ENCODE data around the gene ALG11.

The ALG11 gene

GRCh38 chr13:51970349-51970748, 41.8 kb upstream of the ALG11 start:
- H3K23ac ChIP-seq (ENCODE audit: low read depth, low read length, poor library complexity), result no peak overlapping the region
- H2BK15ac ChIP-seq (ENCODE audit: low read length), result no peak overlapping the region
- no peak overlapping the region for H4K8ac ChIP-seq (ENCODE audit: low read depth, low read length)
- no peak overlapping the region for H2BK12ac ChIP-seq (ENCODE audit: low read length)
- no peak overlapping the region for H2AK5ac ChIP-seq (ENCODE audit: low read depth, low read length)
- no peak overlapping the region for H3K9ac ChIP-seq (ENCODE audit: low read depth, low read length, poor library complexity)
- no peaks in the 10 kb centered on the region for H3K79me1 ChIP-seq (ENCODE audit: low read depth, low read length)
- H3K27ac ChIP-seq (replicated peaks; ENCODE audit: low read length), result no peak overlapping the region
- H2AFZ ChIP-seq (ENCODE audit: low read length), result no peak overlapping the region
- H3K4me2 ChIP-seq (ENCODE audit: insufficient read depth, low read length, poor library complexity, severe bottlenecking), result no peak overlapping the region
- peaks cover 0 to 1% of the 10 kb centered on the region in 2 donors for H3K4me1 ChIP-seq (ENCODE audit: control insufficient read depth in 2 of 2, insufficient read depth in 1 of 2, low read depth in 1 of 2, low read length in 2 of 2)
- H2BK5ac ChIP-seq (ENCODE audit: low read length), result no peak overlapping the region
- H2BK120ac ChIP-seq (ENCODE audit: low read depth, low read length), result no peak overlapping the region
- no peak overlapping the region for H3K18ac ChIP-seq (ENCODE audit: low read length)
- no peak overlapping the region for H4K91ac ChIP-seq (ENCODE audit: low read depth, low read length, poor library complexity)
- H3K4ac ChIP-seq (ENCODE audit: low read length), result no peak overlapping the region
- no peak for DNase-seq (ENCODE audit: low spot score)
- no CpG with 5 or more reads among the region's 5 CpGs for WGBS, 2 donors (ENCODE audit: extremely low coverage in 2 of 2, insufficient read length in 2 of 2, insufficient replicate concordance in 1 of 2)
- no peak overlapping the region for H3K14ac ChIP-seq (ENCODE audit: low read length)
- H3K9me3 ChIP-seq (replicated peaks in 1 of 2; ENCODE audit: control insufficient read depth in 2 of 2, insufficient read depth in 1 of 2, low read depth in 1 of 2, low read length in 2 of 2), result no peaks in the 10 kb centered on the region
- H3K27me3 ChIP-seq (ENCODE audit: control insufficient read depth in 3 of 3, insufficient read depth in 3 of 3, low read depth in 1 of 3, low read length in 3 of 3), result no peaks in the 10 kb centered on the region
- H3K4me3 ChIP-seq (ENCODE audit: low read length in 2 of 2), result no peak overlapping the region
- H3K36me3 ChIP-seq (replicated peaks in 1 of 2; ENCODE audit: control insufficient read depth in 2 of 2, insufficient read depth in 2 of 2, low read length in 2 of 2), result no peaks in the 10 kb centered on the region

- Histone ChIP-seq H3K79me1 (ENCODE audit: low read depth, low read length) (no peaks in the 10 kb centered on the region), H3K9me3 (replicated peaks in 1 of 2; ENCODE audit: control insufficient read depth in 2 of 2, insufficient read depth in 1 of 2, low read depth in 1 of 2, low read length in 2 of 2) (no peaks in the 10 kb centered on the region), H3K4ac (ENCODE audit: low read length) (no peak overlapping the region), H2AFZ (ENCODE audit: low read length) (no peak overlapping the region), H2BK120ac (ENCODE audit: low read depth, low read length) (no peak overlapping the region), H4K8ac (ENCODE audit: low read depth, low read length) (no peak overlapping the region), H2BK5ac (ENCODE audit: low read length) (no peak overlapping the region), H3K4me1 (ENCODE audit: control insufficient read depth in 2 of 2, insufficient read depth in 1 of 2, low read depth in 1 of 2, low read length in 2 of 2) (peaks cover 0 to 1% of the 10 kb centered on the region in 2 donors), H2BK12ac (ENCODE audit: low read length) (no peak overlapping the region), H3K9ac (ENCODE audit: low read depth, low read length, poor library complexity) (peak overlapping the region; percentile 0), H3K4me3 (ENCODE audit: low read length in 2 of 2) (no peak overlapping the region), H3K23ac (ENCODE audit: low read depth, low read length, poor library complexity) (peak overlapping the region; percentile 10), H3K4me2 (ENCODE audit: insufficient read depth, low read length, poor library complexity, severe bottlenecking) (no peak overlapping the region), H2BK15ac (ENCODE audit: low read length) (no peak overlapping the region), H3K18ac (ENCODE audit: low read length) (peak overlapping the region; percentile 70), H2AK5ac (ENCODE audit: low read depth, low read length) (no peak overlapping the region), H3K27ac (replicated peaks; ENCODE audit: low read length) (no peak overlapping the region), H3K14ac (ENCODE audit: low read length) (no peak overlapping the region), H3K36me3 (replicated peaks in 1 of 2; ENCODE audit: control insufficient read depth in 2 of 2, insufficient read depth in 2 of 2, low read length in 2 of 2) (no peaks in the 10 kb centered on the region), H4K91ac (ENCODE audit: low read depth, low read length, poor library complexity) (no peak overlapping the region), H3K27me3 (ENCODE audit: control insufficient read depth in 3 of 3, insufficient read depth in 3 of 3, low read depth in 1 of 3, low read length in 3 of 3) (no peaks in the 10 kb centered on the region)
- DNase-seq (ENCODE audit: low spot score), result no peak
- WGBS, 2 donors (ENCODE audit: extremely low coverage in 2 of 2, insufficient read length in 2 of 2, insufficient replicate concordance in 1 of 2), result no CpG with 5 or more reads among the region's 15 CpGs
Measured at GRCh38 chr13:51971520-51972426, 40.4 kb upstream of the ALG11 start.

- H3K4ac ChIP-seq (ENCODE audit: low read length), result no peak overlapping the region
- no peak overlapping the region for H4K8ac ChIP-seq (ENCODE audit: low read depth, low read length)
- no peak overlapping the region for H3K23ac ChIP-seq (ENCODE audit: low read depth, low read length, poor library complexity)
- no peak overlapping the region for H2AFZ ChIP-seq (ENCODE audit: low read length)
- no peaks in the 10 kb centered on the region for H3K79me1 ChIP-seq (ENCODE audit: low read depth, low read length)
- peak overlapping the region; percentile 42 for H3K18ac ChIP-seq (ENCODE audit: low read length)
- H2BK120ac ChIP-seq (ENCODE audit: low read depth, low read length), result no peak overlapping the region
- no peak overlapping the region for H2BK12ac ChIP-seq (ENCODE audit: low read length)
- no peaks in the 10 kb centered on the region for H3K36me3 ChIP-seq (replicated peaks in 1 of 2; ENCODE audit: control insufficient read depth in 2 of 2, insufficient read depth in 2 of 2, low read length in 2 of 2)
- no peaks in the 10 kb centered on the region for H3K27me3 ChIP-seq (ENCODE audit: control insufficient read depth in 3 of 3, insufficient read depth in 3 of 3, low read depth in 1 of 3, low read length in 3 of 3)
- H3K14ac ChIP-seq (ENCODE audit: low read length), result no peak overlapping the region
- peaks cover 0 to 1% of the 10 kb centered on the region in 2 donors for H3K4me1 ChIP-seq (ENCODE audit: control insufficient read depth in 2 of 2, insufficient read depth in 1 of 2, low read depth in 1 of 2, low read length in 2 of 2)
- H3K4me3 ChIP-seq (ENCODE audit: low read length in 2 of 2), result no peak overlapping the region
- no peak overlapping the region for H4K91ac ChIP-seq (ENCODE audit: low read depth, low read length, poor library complexity)
- H3K9me3 ChIP-seq (replicated peaks in 1 of 2; ENCODE audit: control insufficient read depth in 2 of 2, insufficient read depth in 1 of 2, low read depth in 1 of 2, low read length in 2 of 2), result no peaks in the 10 kb centered on the region
- H2BK15ac ChIP-seq (ENCODE audit: low read length), result no peak overlapping the region
- H2BK5ac ChIP-seq (ENCODE audit: low read length), result no peak overlapping the region
- no peak overlapping the region for H2AK5ac ChIP-seq (ENCODE audit: low read depth, low read length)
- H3K27ac ChIP-seq (replicated peaks; ENCODE audit: low read length), result no peak overlapping the region
- no CpG with 5 or more reads among the region's 6 CpGs for WGBS, 2 donors (ENCODE audit: extremely low coverage in 2 of 2, insufficient read length in 2 of 2, insufficient replicate concordance in 1 of 2)
- no peak overlapping the region for H3K9ac ChIP-seq (ENCODE audit: low read depth, low read length, poor library complexity)
- no peak for DNase-seq (ENCODE audit: low spot score)
- no peak overlapping the region for H3K4me2 ChIP-seq (ENCODE audit: insufficient read depth, low read length, poor library complexity, severe bottlenecking)
Measured at GRCh38 chr13:51974482-51974881, 37.7 kb upstream of the ALG11 start.

- no CpG with 5 or more reads among the region's 1 CpG for WGBS, 2 donors (ENCODE audit: extremely low coverage in 2 of 2, insufficient read length in 2 of 2, insufficient replicate concordance in 1 of 2)
- no peak overlapping the region for H3K4me3 ChIP-seq (ENCODE audit: low read length in 2 of 2)
- DNase-seq (ENCODE audit: low spot score), result no peak
Measured at GRCh38 chr13:51976423-51976822, 35.8 kb upstream of the ALG11 start.

More at GRCh38 chr13:51976423-51976822, 35.8 kb upstream of the ALG11 start:
- Histone ChIP-seq H2BK12ac (ENCODE audit: low read length) (no peak overlapping the region), H3K14ac (ENCODE audit: low read length) (no peak overlapping the region), H2AK5ac (ENCODE audit: low read depth, low read length) (no peak overlapping the region), H3K9ac (ENCODE audit: low read depth, low read length, poor library complexity) (no peak overlapping the region), H2BK15ac (ENCODE audit: low read length) (no peak overlapping the region), H2AFZ (ENCODE audit: low read length) (no peak overlapping the region), H4K8ac (ENCODE audit: low read depth, low read length) (no peak overlapping the region), H3K79me1 (ENCODE audit: low read depth, low read length) (no peaks in the 10 kb centered on the region), H3K4me1 (ENCODE audit: control insufficient read depth in 2 of 2, insufficient read depth in 1 of 2, low read depth in 1 of 2, low read length in 2 of 2) (peaks cover 0 to 5% of the 10 kb centered on the region in 2 donors), H3K4ac (ENCODE audit: low read length) (no peak overlapping the region), H3K9me3 (replicated peaks in 1 of 2; ENCODE audit: control insufficient read depth in 2 of 2, insufficient read depth in 1 of 2, low read depth in 1 of 2, low read length in 2 of 2) (no peaks in the 10 kb centered on the region), H3K27me3 (ENCODE audit: control insufficient read depth in 3 of 3, insufficient read depth in 3 of 3, low read depth in 1 of 3, low read length in 3 of 3) (no peaks in the 10 kb centered on the region), H4K91ac (ENCODE audit: low read depth, low read length, poor library complexity) (no peak overlapping the region), H3K36me3 (replicated peaks in 1 of 2; ENCODE audit: control insufficient read depth in 2 of 2, insufficient read depth in 2 of 2, low read length in 2 of 2) (no peaks in the 10 kb centered on the region), H2BK5ac (ENCODE audit: low read length) (no peak overlapping the region), H3K18ac (ENCODE audit: low read length) (no peak overlapping the region), H3K4me2 (ENCODE audit: insufficient read depth, low read length, poor library complexity, severe bottlenecking) (no peak overlapping the region), H3K27ac (replicated peaks; ENCODE audit: low read length) (no peak overlapping the region), H2BK120ac (ENCODE audit: low read depth, low read length) (no peak overlapping the region), H3K23ac (ENCODE audit: low read depth, low read length, poor library complexity) (no peak overlapping the region)

Data from neuronal stem cell (in vitro differentiated cells).